Measurements from ENCODE around the gene TAF1B.

DNA sequence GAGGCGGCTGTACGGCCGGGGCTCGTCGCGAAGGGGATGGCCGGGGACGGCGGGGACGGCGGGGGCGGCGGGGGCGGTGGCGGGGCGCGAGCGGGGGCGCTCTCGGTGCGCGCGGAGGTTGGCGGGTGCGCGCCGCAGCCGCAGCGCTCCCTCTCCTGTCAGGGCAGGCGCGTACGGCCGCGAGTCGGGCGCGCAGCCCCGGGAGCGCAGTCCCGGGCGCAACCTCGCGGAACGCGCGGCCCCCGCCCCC lies 107.9 kb downstream of the TAF1B start:
- TF ChIP-seq POLR2A (IDR thresholded peaks at IDR 0.05; ENCODE audit: low read depth, low read length) (no peak), TAF1 (IDR thresholded peaks at IDR 0.05; ENCODE audit: borderline replicate concordance, low read depth, low read length) (no peak)

Measured in GM12892 (cell line).